ENCODE measurements around the gene C12orf76.
A peak's percentile ranks its signal among the peaks of the same experiment; 100 is the strongest.
"Not testable (repeated sequence)": the region's sequence is repeated elsewhere in the genome, so short reads cannot be mapped to it uniquely, and the experiment has no call there.

C12orf76 gene

GRCh38 chr12:110058875-110059615 is 10.7 kb upstream of the C12orf76 start:
- no peak overlapping the region for H3K9ac ChIP-seq (ENCODE audit: low read length)
- H2BK5ac ChIP-seq (ENCODE audit: low read length), result no peak overlapping the region
- no peak overlapping the region for H3K4ac ChIP-seq (ENCODE audit: low read depth, low read length)
- H3K4me3 ChIP-seq (ENCODE audit: low read length), result no peak overlapping the region
- no peaks in the 10 kb centered on the region for H3K4me1 ChIP-seq (ENCODE audit: control insufficient read depth, low read depth, low read length)
- no peak overlapping the region for H4K8ac ChIP-seq (ENCODE audit: low read depth, low read length)
- H3K27ac ChIP-seq (ENCODE audit: low read depth, low read length), result no peak overlapping the region
- H3K23ac ChIP-seq (ENCODE audit: low read length), result no peak overlapping the region
- H3K79me1 ChIP-seq (ENCODE audit: low read length), result no peaks in the 10 kb centered on the region
- H4K5ac ChIP-seq (ENCODE audit: low read length), result no peak overlapping the region
- no peak overlapping the region for H3K56ac ChIP-seq (ENCODE audit: low read length)
- no peak overlapping the region for H2AK5ac ChIP-seq (ENCODE audit: low read length)
- WGBS (ENCODE audit: extremely low coverage, insufficient coverage, low lambda C conversion rate), result no CpG with 5 or more reads among the region's 9 CpGs
- no peak overlapping the region for H3K18ac ChIP-seq (ENCODE audit: low read length)
- no peaks in the 10 kb centered on the region for H3K36me3 ChIP-seq (ENCODE audit: control insufficient read depth, insufficient read depth, low read length)
- H2BK120ac ChIP-seq (ENCODE audit: low read depth, low read length), result no peak overlapping the region
- H3K79me2 ChIP-seq (ENCODE audit: control insufficient read depth, insufficient read depth, low read length), result no peaks in the 10 kb centered on the region
- no peaks in the 10 kb centered on the region for H3K27me3 ChIP-seq (ENCODE audit: insufficient read depth, low read length, poor library complexity)
- H2BK15ac ChIP-seq (replicated peaks; ENCODE audit: low read depth), result no peak overlapping the region
- DNase-seq, result no peak
- H3K4me2 ChIP-seq (ENCODE audit: low read length), result no peak overlapping the region

DNA sequence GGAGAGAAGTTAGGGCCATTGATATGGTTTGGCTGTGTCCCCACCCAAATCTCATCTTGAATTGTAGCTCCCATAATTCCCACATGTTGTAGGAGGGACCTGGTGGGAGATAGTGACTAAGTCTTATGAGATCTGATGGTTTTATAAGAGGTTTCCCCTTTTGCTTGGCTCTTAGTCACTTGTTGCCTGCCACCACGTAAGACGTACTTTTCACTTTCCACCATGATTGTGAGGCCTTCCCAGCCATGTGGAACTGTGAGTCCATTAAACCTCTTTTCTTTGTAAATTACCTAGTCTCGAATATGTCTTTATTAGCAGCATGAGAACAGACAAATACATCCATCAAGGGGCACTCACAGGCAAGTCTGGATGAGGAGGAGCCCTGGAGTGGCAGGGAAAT is 8.3 kb upstream of the C12orf76 start:
- H4K5ac ChIP-seq (ENCODE audit: low read length); H2BK15ac ChIP-seq (replicated peaks; ENCODE audit: low read depth); DNase-seq; H3K36me3 ChIP-seq (ENCODE audit: control insufficient read depth, insufficient read depth, low read length); H3K9ac ChIP-seq (ENCODE audit: low read length); H3K27me3 ChIP-seq (ENCODE audit: insufficient read depth, low read length, poor library complexity); H4K8ac ChIP-seq (ENCODE audit: low read depth, low read length); H2BK120ac ChIP-seq (ENCODE audit: low read depth, low read length); H3K27ac ChIP-seq (ENCODE audit: low read depth, low read length); H3K18ac ChIP-seq (ENCODE audit: low read length); H3K79me2 ChIP-seq (ENCODE audit: control insufficient read depth, insufficient read depth, low read length); H3K4me2 ChIP-seq (ENCODE audit: low read length); H3K4ac ChIP-seq (ENCODE audit: low read depth, low read length); H3K23ac ChIP-seq (ENCODE audit: low read length); H3K4me1 ChIP-seq (ENCODE audit: control insufficient read depth, low read depth, low read length); H2AK5ac ChIP-seq (ENCODE audit: low read length); H3K79me1 ChIP-seq (ENCODE audit: low read length); H3K56ac ChIP-seq (ENCODE audit: low read length); H2BK5ac ChIP-seq (ENCODE audit: low read length); H3K4me3 ChIP-seq (ENCODE audit: low read length): not testable (repeated sequence)
- no CpG with 5 or more reads among the region's 3 CpGs for WGBS (ENCODE audit: extremely low coverage, insufficient coverage, low lambda C conversion rate)

GRCh38 chr12:110055375-110056352 is 7.3 kb upstream of the C12orf76 start:
- H3K9ac ChIP-seq (ENCODE audit: low read length); H3K36me3 ChIP-seq (ENCODE audit: control insufficient read depth, insufficient read depth, low read length); H3K18ac ChIP-seq (ENCODE audit: low read length); H3K4ac ChIP-seq (ENCODE audit: low read depth, low read length); H3K56ac ChIP-seq (ENCODE audit: low read length); H2AK5ac ChIP-seq (ENCODE audit: low read length); H3K27ac ChIP-seq (ENCODE audit: low read depth, low read length); H2BK5ac ChIP-seq (ENCODE audit: low read length); H3K4me1 ChIP-seq (ENCODE audit: control insufficient read depth, low read depth, low read length); H3K4me2 ChIP-seq (ENCODE audit: low read length); H3K27me3 ChIP-seq (ENCODE audit: insufficient read depth, low read length, poor library complexity); H3K79me1 ChIP-seq (ENCODE audit: low read length); H3K79me2 ChIP-seq (ENCODE audit: control insufficient read depth, insufficient read depth, low read length); H4K5ac ChIP-seq (ENCODE audit: low read length); H4K8ac ChIP-seq (ENCODE audit: low read depth, low read length); H3K4me3 ChIP-seq (ENCODE audit: low read length); H2BK15ac ChIP-seq (replicated peaks; ENCODE audit: low read depth); H2BK120ac ChIP-seq (ENCODE audit: low read depth, low read length); H3K23ac ChIP-seq (ENCODE audit: low read length): not testable (repeated sequence)
- peak; percentile 69 for DNase-seq
- WGBS (ENCODE audit: extremely low coverage, insufficient coverage, low lambda C conversion rate), result no CpG with 5 or more reads among the region's 11 CpGs

DNA sequence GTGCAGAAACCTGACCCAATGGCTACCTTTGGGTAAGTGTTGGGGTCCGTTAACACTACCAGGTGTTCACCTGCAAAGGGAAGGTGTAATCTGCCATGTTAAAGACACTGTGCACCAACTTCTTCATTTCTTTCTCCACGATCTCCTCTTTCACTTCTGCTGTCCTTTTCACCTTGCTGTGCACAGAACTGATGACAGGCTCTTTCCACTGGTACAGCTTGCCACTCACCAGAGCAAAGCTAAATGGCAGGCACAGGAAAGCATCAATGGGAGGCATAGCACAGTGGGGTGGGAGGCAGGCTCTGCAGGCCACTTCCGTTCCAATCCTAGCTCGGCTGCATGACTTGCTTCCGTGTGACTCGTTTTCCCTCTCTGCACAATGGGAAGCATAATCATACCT is 2.6 kb upstream of the C12orf76 start:
- no CpG with 5 or more reads among the region's 6 CpGs for WGBS (ENCODE audit: extremely low coverage, insufficient coverage, low lambda C conversion rate)
- Histone ChIP-seq H3K4me3 (ENCODE audit: low read length) (no peak overlapping the region), H3K79me1 (ENCODE audit: low read length) (peaks cover 4% of the 10 kb centered on the region), H3K36me3 (ENCODE audit: control insufficient read depth, insufficient read depth, low read length) (no peaks in the 10 kb centered on the region), H3K4ac (ENCODE audit: low read depth, low read length) (no peak overlapping the region), H4K8ac (ENCODE audit: low read depth, low read length) (no peak overlapping the region), H4K5ac (ENCODE audit: low read length) (no peak overlapping the region), H3K79me2 (ENCODE audit: control insufficient read depth, insufficient read depth, low read length) (peaks cover 10% of the 10 kb centered on the region), H3K18ac (ENCODE audit: low read length) (no peak overlapping the region), H2AK5ac (ENCODE audit: low read length) (no peak overlapping the region), H3K27me3 (ENCODE audit: insufficient read depth, low read length, poor library complexity) (no peaks in the 10 kb centered on the region), H3K4me1 (ENCODE audit: control insufficient read depth, low read depth, low read length) (no peaks in the 10 kb centered on the region), H2BK15ac (replicated peaks; ENCODE audit: low read depth) (no peak overlapping the region), H3K9ac (ENCODE audit: low read length) (no peak overlapping the region), H2BK5ac (ENCODE audit: low read length) (no peak overlapping the region), H3K23ac (ENCODE audit: low read length) (no peak overlapping the region), H3K4me2 (ENCODE audit: low read length) (no peak overlapping the region), H3K27ac (ENCODE audit: low read depth, low read length) (no peak overlapping the region), H2BK120ac (ENCODE audit: low read depth, low read length) (no peak overlapping the region), H3K56ac (ENCODE audit: low read length) (no peak overlapping the region)
- no peak for DNase-seq

GRCh38 chr12:110049666-110050065 is 1.3 kb upstream of the C12orf76 start:
- H3K4me1 ChIP-seq (ENCODE audit: control insufficient read depth, low read depth, low read length); H3K36me3 ChIP-seq (ENCODE audit: control insufficient read depth, insufficient read depth, low read length); H3K27me3 ChIP-seq (ENCODE audit: insufficient read depth, low read length, poor library complexity); H4K5ac ChIP-seq (ENCODE audit: low read length); H2BK120ac ChIP-seq (ENCODE audit: low read depth, low read length); H2AK5ac ChIP-seq (ENCODE audit: low read length); H3K4ac ChIP-seq (ENCODE audit: low read depth, low read length); H3K4me2 ChIP-seq (ENCODE audit: low read length); H3K23ac ChIP-seq (ENCODE audit: low read length); H3K27ac ChIP-seq (ENCODE audit: low read depth, low read length); H3K4me3 ChIP-seq (ENCODE audit: low read length); H3K79me1 ChIP-seq (ENCODE audit: low read length); H4K8ac ChIP-seq (ENCODE audit: low read depth, low read length); H3K56ac ChIP-seq (ENCODE audit: low read length); H3K18ac ChIP-seq (ENCODE audit: low read length); H2BK5ac ChIP-seq (ENCODE audit: low read length); DNase-seq; H2BK15ac ChIP-seq (replicated peaks; ENCODE audit: low read depth); H3K9ac ChIP-seq (ENCODE audit: low read length): not testable (repeated sequence)
- no CpG with 5 or more reads among the region's 9 CpGs for WGBS (ENCODE audit: extremely low coverage, insufficient coverage, low lambda C conversion rate)
- H3K79me2 ChIP-seq (ENCODE audit: control insufficient read depth, insufficient read depth, low read length), result peaks cover 10% of the 10 kb centered on the region

Measured in mesendoderm (in vitro differentiated cells).